WTC11 (cell line): ENCODE measurements around the gene SMAD6.

Experiments
- ATF2 ChIP-seq: sonication (generic); formaldehyde crosslinking; IDR thresholded peaks from 2 replicates; pipeline ENCODE4 v1.8.1; 2022; ENCODE audit warnings: low read depth, missing genetic modification reagents, borderline replicate concordance
- ATF3 ChIP-seq: sonication (generic); formaldehyde crosslinking; conservative IDR thresholded peaks from 2 replicates; pipeline ENCODE4 v1.8.1; 2022; ENCODE audit warnings: mild to moderate bottlenecking, missing genetic modification reagents
- CTCF ChIP-seq: fragments of 200-600 bp; IDR thresholded peaks from 2 replicates; pipeline ENCODE4 v1.8.0; 2022; ENCODE audit warnings: antibody characterized with exemption
- ESRRA ChIP-seq: sonication (generic); formaldehyde crosslinking; IDR thresholded peaks from 2 replicates; pipeline ENCODE4 v1.8.1; 2022; ENCODE audit warnings: mild to moderate bottlenecking, missing genetic modification reagents, borderline replicate concordance
- GRHL2 ChIP-seq: fragments of 250-450 bp; sonication (Bioruptor Pico); IDR thresholded peaks from 2 replicates; pipeline ENCODE4 v1.8.0; 2022; ENCODE audit warnings: mild to moderate bottlenecking, moderate library complexity; ENCODE audit not compliant: insufficient replicate concordance, severe bottlenecking
- MAX ChIP-seq: sonication (generic); formaldehyde crosslinking; IDR thresholded peaks from 2 replicates; pipeline ENCODE4 v1.8.0; 2022; ENCODE audit warnings: mild to moderate bottlenecking, missing genetic modification reagents
- NR2C2 ChIP-seq: sonication (generic); formaldehyde crosslinking; IDR thresholded peaks from 2 replicates; pipeline ENCODE4 v1.8.0; 2022; ENCODE audit warnings: mild to moderate bottlenecking, missing genetic modification reagents
- TEAD4 ChIP-seq: sonication (generic); formaldehyde crosslinking; IDR thresholded peaks from 2 replicates; pipeline ENCODE4 v1.8.0; 2022; ENCODE audit warnings: mild to moderate bottlenecking, missing genetic modification reagents
- ZMAT4 ChIP-seq: fragments of 250-450 bp; sonication (Bioruptor Pico); IDR thresholded peaks from 2 replicates; pipeline ENCODE4 v1.9.0; 2021; ENCODE audit warnings: mild to moderate bottlenecking

- TF ChIP-seq CTCF (no peak), MAX (CRISPR knock-in tag) (no peak), ESRRA (no peak), ATF2 (CRISPR knock-in tag) (no peak), ATF3 (CRISPR knock-in tag) (no peak), NR2C2 (CRISPR knock-in tag) (no peak), ZMAT4 (CRISPR knock-in tag) (no peak), TEAD4 (CRISPR knock-in tag) (no peak), GRHL2 (CRISPR knock-in tag) (no peak)
Measured at GRCh38 chr15:66718220-66718988, 16.4 kb downstream of the SMAD6 start.
